Ramos (cell line): Measurements from ENCODE around the gene SAMD4A.

Experiments
- in situ Hi-C: fragments of 300-500 bp; cut with MboI; formaldehyde crosslinking; loops from one replicate; pipeline ENCODE4 v1.14.3; 2022; ENCODE audit warnings: low sequenced_read_pairs; ENCODE audit not compliant: unreplicated experiment

The SAMD4A gene

GRCh38 chr14:54564868-54565784 is 1.8 kb upstream of the SAMD4A start:
- in situ Hi-C loops, result no loop called here

- in situ Hi-C loops, result no loop called here
Measured at GRCh38 chr14:54565785-54566409, 1.0 kb upstream of the SAMD4A start.

- in situ Hi-C loops, result no loop called here
Measured at GRCh38 chr14:54567224-54567638, 303 bp downstream of the SAMD4A start.

GRCh38 chr14:54567639-54568561 is 972 bp downstream of the SAMD4A start:
- in situ Hi-C loops, result no loop called here

- in situ Hi-C loops, result no loop called here
Measured at GRCh38 chr14:54568821-54569595, 2.1 kb downstream of the SAMD4A start.

- in situ Hi-C loops, result loop anchor here (10.0 kb wide), 1 partner anchor 205 kb away; no protein-coding TSS in a partner anchor
Measured at GRCh38 chr14:54570047-54570446, 3.1 kb downstream of the SAMD4A start.

- in situ Hi-C loops, result loop anchor here (10.0 kb wide), 1 partner anchor 204 kb away; no protein-coding TSS in a partner anchor
Measured at GRCh38 chr14:54570631-54571415, 3.9 kb downstream of the SAMD4A start.

- in situ Hi-C loops, result loop anchor here (10.0 kb wide), 1 partner anchor 202 kb away; no protein-coding TSS in a partner anchor
Measured at GRCh38 chr14:54572316-54572715, 5.4 kb downstream of the SAMD4A start.

GRCh38 chr14:54574528-54574927 is 7.6 kb downstream of the SAMD4A start:
- in situ Hi-C loops, result loop anchor here (10.0 kb wide), 1 partner anchor 200 kb away; no protein-coding TSS in a partner anchor

- in situ Hi-C loops, result loop anchor here (10.0 kb wide), 1 partner anchor 197 kb away; no protein-coding TSS in a partner anchor
Measured at GRCh38 chr14:54577494-54577893, 10.6 kb downstream of the SAMD4A start.

GRCh38 chr14:54577977-54578376 is 11.0 kb downstream of the SAMD4A start:
- in situ Hi-C loops, result loop anchor here (10.0 kb wide), 1 partner anchor 197 kb away; no protein-coding TSS in a partner anchor

- in situ Hi-C loops, result loop anchor here (10.0 kb wide), 1 partner anchor 195 kb away; no protein-coding TSS in a partner anchor
Measured at GRCh38 chr14:54579621-54580020, 12.7 kb downstream of the SAMD4A start.

GRCh38 chr14:54580933-54581332 is 14.0 kb downstream of the SAMD4A start:
- in situ Hi-C loops, result no loop called here

GRCh38 chr14:54582334-54582733 is 15.4 kb downstream of the SAMD4A start:
- in situ Hi-C loops, result no loop called here

GRCh38 chr14:54584097-54584496 is 17.2 kb downstream of the SAMD4A start:
- in situ Hi-C loops, result no loop called here

GRCh38 chr14:54585214-54585613 is 18.3 kb downstream of the SAMD4A start:
- in situ Hi-C loops, result no loop called here

GRCh38 chr14:54589076-54589475 is 22.1 kb downstream of the SAMD4A start:
- in situ Hi-C loops, result no loop called here

GRCh38 chr14:54589843-54590242 is 22.9 kb downstream of the SAMD4A start:
- in situ Hi-C loops, result no loop called here
